ENCODE results near the gene RBM11. TPM values are rescaled to one million over a fixed set of nuclear protein-coding genes. Genes with fewer than 3 reads are reported as not detected.

RBM11 gene
- 0.13 and 0.32 TPM in 2 replicates for total RNA-seq

GRCh38 chr21:14215971-14216641 is at the start of gene RBM11:
TSS of gene RBM11 (plus strand) at chr21:14216157. CDS start at chr21:14216187, 30 bp downstream.

GRCh38 chr21:14210738-14211137 is 5.2 kb upstream of the RBM11 start, which contains the start of gene LIPI:
TSS of gene LIPI (minus strand) at chr21:14210955. CDS start at chr21:14210845, 110 bp downstream.

Other genes starting within 250 kb of the RBM11 start
- not detected in 2 replicates for gene LIPI, start 5.2 kb upstream of the RBM11 start, total RNA-seq
- gene HSPA13, start 167.0 kb downstream of the RBM11 start, total RNA-seq, result 65.6 and 70.3 TPM in 2 replicates

Measured in articular chondrocyte of knee joint (primary cell).